NOMO-1 (cell line): ENCODE measurements around the gene NEURL1.

Experiments used
- DNase-seq, 2 experiments: peaks; one replicate each; lab custom pipeline; 2025; ENCODE audit not compliant: unreplicated experiment in 2 of 2; lab: John Stamatoyannopoulos, UW

NEURL1 gene

GRCh38 chr10:103557455-103557854 lies 64.0 kb downstream of the NEURL1 start:
- DNase-seq, result no peak

- no peak for DNase-seq
These were observed 65.4 kb downstream of the NEURL1 start for GRCh38 chr10:103558911-103559310.

GRCh38 chr10:103559776-103560175 lies 66.3 kb downstream of the NEURL1 start:
- no peak for DNase-seq

- DNase-seq, result no peak
These were observed 67.4 kb downstream of the NEURL1 start for GRCh38 chr10:103560886-103561285.

- no peak for DNase-seq
These were observed 68.9 kb downstream of the NEURL1 start for GRCh38 chr10:103562383-103562782.

- no peak for DNase-seq
These were observed 70.0 kb downstream of the NEURL1 start for GRCh38 chr10:103563231-103564115.

- no peak for DNase-seq
These were observed 70.6 kb downstream of the NEURL1 start for GRCh38 chr10:103564116-103564501.

GRCh38 chr10:103564776-103565520 lies 71.4 kb downstream of the NEURL1 start:
- DNase-seq, result no peak

GRCh38 chr10:103566536-103566935 lies 73.0 kb downstream of the NEURL1 start:
- no peak for DNase-seq

GRCh38 chr10:103568505-103568904 lies 75.0 kb downstream of the NEURL1 start:
- no peak for DNase-seq

- DNase-seq, result no peak
These were observed 76.4 kb downstream of the NEURL1 start for GRCh38 chr10:103569896-103570295.

GRCh38 chr10:103570844-103571655 lies 77.5 kb downstream of the NEURL1 start:
- no peak for DNase-seq

GRCh38 chr10:103571656-103571975 lies 78.1 kb downstream of the NEURL1 start:
- no peak for DNase-seq

- DNase-seq, result no peak
These were observed 79.1 kb downstream of the NEURL1 start for GRCh38 chr10:103572347-103573204.

- no peak for DNase-seq
These were observed 79.6 kb downstream of the NEURL1 start for GRCh38 chr10:103573205-103573487.

GRCh38 chr10:103574097-103575061 lies 80.9 kb downstream of the NEURL1 start:
- DNase-seq, result no peak

GRCh38 chr10:103575416-103576075 lies 82.0 kb downstream of the NEURL1 start:
- no peak for DNase-seq

- DNase-seq, result no peak
These were observed 82.6 kb downstream of the NEURL1 start for GRCh38 chr10:103576076-103576471.

- no peak for DNase-seq
These were observed 83.4 kb downstream of the NEURL1 start for GRCh38 chr10:103576862-103577261.
